ENCODE measurements around the gene ZWILCH.

Gene ZWILCH

DNA sequence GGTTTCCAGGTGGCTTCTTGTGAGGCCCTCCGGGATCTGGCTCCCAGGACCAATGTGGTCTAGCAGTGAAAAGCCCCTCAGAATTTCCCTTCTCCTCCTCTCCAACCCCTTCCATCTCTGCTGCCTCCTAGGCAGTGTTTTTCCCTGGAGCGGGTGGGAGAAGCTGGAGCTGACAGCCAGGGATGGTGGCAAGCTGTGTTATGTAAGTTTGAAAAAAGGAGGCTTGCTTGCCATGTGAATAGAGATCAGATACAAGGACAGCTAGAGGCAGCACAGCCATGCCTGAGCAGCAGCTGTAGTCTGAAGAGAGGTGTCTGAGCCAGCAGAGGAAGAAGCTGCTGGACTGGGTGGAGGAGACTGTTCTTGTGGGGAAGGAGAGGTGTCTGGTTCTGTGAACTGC, 28.1 kb upstream of the ZWILCH start:
- Histone ChIP-seq H3K27me3 (ENCODE audit: low read depth, low read length) (no peaks in the 10 kb centered on the region), H3K36me3 (replicated peaks; ENCODE audit: low read depth, low read length) (peaks cover 7% of the 10 kb centered on the region), H2AFZ (ENCODE audit: low read depth, low read length) (no peak overlapping the region), H3K4me2 (ENCODE audit: low read length) (no peak overlapping the region), H4K20me1 (ENCODE audit: insufficient read depth, low read length) (peaks cover 27% of the 10 kb centered on the region), H3K79me2 (ENCODE audit: low read length) (peaks cover 4% of the 10 kb centered on the region; the same call in 1 of the 2 replicates), H3K27ac (ENCODE audit: low read length) (no peak overlapping the region), H3K4me3 (ENCODE audit: low read length) (no peak overlapping the region), H3K9me3 (ENCODE audit: insufficient read depth, low read length) (no peaks in the 10 kb centered on the region), H3K4me1 (ENCODE audit: low read length) (no peaks in the 10 kb centered on the region), H3K9ac (ENCODE audit: low read length) (no peak overlapping the region)
- TF ChIP-seq EZH2phosphoT487 (IDR thresholded peaks at IDR 0.05; ENCODE audit: low read depth), result no peak
- TF ChIP-seq, protein P1, sequence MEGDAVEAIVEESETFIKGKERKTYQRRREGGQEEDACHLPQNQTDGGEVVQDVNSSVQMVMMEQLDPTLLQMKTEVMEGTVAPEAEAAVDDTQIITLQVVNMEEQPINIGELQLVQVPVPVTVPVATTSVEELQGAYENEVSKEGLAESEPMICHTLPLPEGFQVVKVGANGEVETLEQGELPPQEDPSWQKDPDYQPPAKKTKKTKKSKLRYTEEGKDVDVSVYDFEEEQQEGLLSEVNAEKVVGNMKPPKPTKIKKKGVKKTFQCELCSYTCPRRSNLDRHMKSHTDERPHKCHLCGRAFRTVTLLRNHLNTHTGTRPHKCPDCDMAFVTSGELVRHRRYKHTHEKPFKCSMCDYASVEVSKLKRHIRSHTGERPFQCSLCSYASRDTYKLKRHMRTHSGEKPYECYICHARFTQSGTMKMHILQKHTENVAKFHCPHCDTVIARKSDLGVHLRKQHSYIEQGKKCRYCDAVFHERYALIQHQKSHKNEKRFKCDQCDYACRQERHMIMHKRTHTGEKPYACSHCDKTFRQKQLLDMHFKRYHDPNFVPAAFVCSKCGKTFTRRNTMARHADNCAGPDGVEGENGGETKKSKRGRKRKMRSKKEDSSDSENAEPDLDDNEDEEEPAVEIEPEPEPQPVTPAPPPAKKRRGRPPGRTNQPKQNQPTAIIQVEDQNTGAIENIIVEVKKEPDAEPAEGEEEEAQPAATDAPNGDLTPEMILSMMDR (IDR thresholded peaks at IDR 0.05; ENCODE audit: low read depth, low read length), result no peak

DNA sequence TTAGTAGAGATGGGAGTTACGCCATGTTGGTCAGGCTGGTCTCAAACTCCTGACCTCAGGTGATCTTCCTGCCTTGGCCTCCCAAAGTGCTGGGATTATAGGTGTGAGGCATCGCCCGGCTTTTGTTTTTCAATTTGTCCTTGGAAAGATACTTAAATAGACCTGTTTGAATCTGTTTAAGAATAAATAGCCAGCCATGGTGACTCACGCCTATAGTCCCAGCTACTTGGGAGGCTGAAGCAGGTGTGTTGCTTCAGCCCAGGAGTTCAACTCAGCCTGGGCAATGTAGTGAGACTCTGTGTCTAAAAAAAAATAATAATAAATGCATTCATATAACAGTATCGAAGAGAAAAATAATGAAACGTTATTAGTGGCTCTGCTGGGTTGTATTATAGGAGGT, 24.9 kb upstream of the ZWILCH start:
- Histone ChIP-seq H3K9me3 (ENCODE audit: insufficient read depth, low read length) (no peaks in the 10 kb centered on the region), H3K79me2 (ENCODE audit: low read length) (peaks cover 4% of the 10 kb centered on the region; the same call in 1 of the 2 replicates), H2AFZ (ENCODE audit: low read depth, low read length) (no peak overlapping the region), H3K27ac (ENCODE audit: low read length) (no peak overlapping the region), H3K4me1 (ENCODE audit: low read length) (0 out of 2 replicates have a peak, but pooled peaks cover 4% of the 10 kb centered on the region), H3K4me3 (ENCODE audit: low read length) (no peak overlapping the region), H3K4me2 (ENCODE audit: low read length) (no peak overlapping the region), H3K36me3 (replicated peaks; ENCODE audit: low read depth, low read length) (peaks cover 29% of the 10 kb centered on the region), H4K20me1 (ENCODE audit: insufficient read depth, low read length) (peaks cover 40% of the 10 kb centered on the region), H3K27me3 (ENCODE audit: low read depth, low read length) (no peaks in the 10 kb centered on the region), H3K9ac (ENCODE audit: low read length) (no peak overlapping the region)
- TF ChIP-seq, protein P1 (IDR thresholded peaks at IDR 0.05; ENCODE audit: low read depth, low read length), result no peak
- no peak for TF ChIP-seq EZH2phosphoT487 (IDR thresholded peaks at IDR 0.05; ENCODE audit: low read depth)

DNA sequence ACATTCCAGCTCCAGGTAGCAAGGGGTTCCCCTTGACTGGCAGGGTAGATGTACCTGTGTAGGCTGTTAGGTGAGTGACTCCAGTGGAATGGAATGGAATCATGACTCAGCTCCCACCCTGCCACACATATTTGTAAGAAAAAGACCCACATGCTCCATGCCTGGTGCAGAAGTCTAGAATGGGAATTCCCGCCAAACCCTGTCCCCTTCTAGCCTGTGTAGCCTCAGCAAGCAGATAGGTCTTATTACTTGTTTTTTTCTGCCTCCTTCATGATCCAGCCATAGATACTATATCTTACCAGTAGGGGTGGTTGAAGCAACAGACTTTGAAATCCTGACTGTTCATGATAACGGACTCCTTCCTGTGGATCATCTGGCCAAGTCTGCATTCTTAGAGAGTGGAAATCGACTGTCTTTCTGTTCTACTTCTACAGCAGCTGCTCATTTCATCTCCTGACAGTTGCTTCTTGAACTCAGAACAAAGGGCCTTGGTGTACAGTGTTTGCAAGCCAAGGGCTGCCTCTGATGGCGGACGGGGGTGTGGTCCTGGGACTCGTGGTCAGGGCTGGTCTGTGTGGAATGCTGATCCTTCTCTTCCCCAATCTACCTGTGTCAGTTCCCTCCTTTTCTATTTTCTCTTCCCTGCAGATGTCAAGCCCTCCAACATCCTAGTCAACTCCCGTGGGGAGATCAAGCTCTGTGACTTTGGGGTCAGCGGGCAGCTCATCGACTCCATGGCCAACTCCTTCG, 23.8 kb upstream of the ZWILCH start:
- Histone ChIP-seq H3K4me2 (ENCODE audit: low read length) (no peak overlapping the region), H3K27ac (ENCODE audit: low read length) (no peak overlapping the region), H3K36me3 (replicated peaks; ENCODE audit: low read depth, low read length) (peaks cover 29% of the 10 kb centered on the region)

DNA sequence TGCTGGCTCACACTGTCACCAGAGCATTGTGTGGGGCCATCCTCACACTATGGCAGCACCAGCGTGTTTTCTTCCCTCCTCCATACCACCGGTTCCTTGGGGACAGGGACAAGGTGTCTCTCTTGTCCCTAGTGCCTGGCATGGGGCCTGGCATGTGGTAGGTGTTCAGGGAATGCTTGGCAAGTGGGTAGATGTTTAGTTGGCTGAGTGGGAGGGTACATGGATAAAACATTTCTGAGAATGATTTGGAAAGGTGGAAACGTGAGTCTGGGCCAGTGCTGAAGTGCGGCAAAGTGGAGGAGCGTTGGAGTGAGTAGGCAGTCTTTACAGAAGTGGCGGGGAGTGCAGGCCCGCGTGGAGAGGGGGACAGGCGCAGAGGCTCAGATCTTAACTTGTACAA, 22.6 kb upstream of the ZWILCH start:
- H3K27ac ChIP-seq (ENCODE audit: low read length), result no peak overlapping the region

More for the DNA sequence above, 23.8 kb upstream of the ZWILCH start:
- no peak overlapping the region for H3K9ac ChIP-seq (ENCODE audit: low read length)
- H3K27me3 ChIP-seq (ENCODE audit: low read depth, low read length), result no peaks in the 10 kb centered on the region
- peaks cover 38% of the 10 kb centered on the region for H4K20me1 ChIP-seq (ENCODE audit: insufficient read depth, low read length)
- H3K4me3 ChIP-seq (ENCODE audit: low read length), result no peak overlapping the region
- H2AFZ ChIP-seq (ENCODE audit: low read depth, low read length), result no peak overlapping the region
- H3K9me3 ChIP-seq (ENCODE audit: insufficient read depth, low read length), result no peaks in the 10 kb centered on the region
- 0 out of 2 replicates have a peak, but pooled peaks cover 4% of the 10 kb centered on the region for H3K4me1 ChIP-seq (ENCODE audit: low read length)
- H3K79me2 ChIP-seq (ENCODE audit: low read length), result peaks cover 3% of the 10 kb centered on the region; the same call in 1 of the 2 replicates
- no peak for TF ChIP-seq EZH2phosphoT487 (IDR thresholded peaks at IDR 0.05; ENCODE audit: low read depth)
- TF ChIP-seq, protein P1 (IDR thresholded peaks at IDR 0.05; ENCODE audit: low read depth, low read length), result no peak

More for the DNA sequence above, 22.6 kb upstream of the ZWILCH start:
- H3K36me3 ChIP-seq (replicated peaks; ENCODE audit: low read depth, low read length), result peaks cover 37% of the 10 kb centered on the region
- H3K9me3 ChIP-seq (ENCODE audit: insufficient read depth, low read length), result no peaks in the 10 kb centered on the region
- no peak overlapping the region for H3K4me3 ChIP-seq (ENCODE audit: low read length)
- no peak overlapping the region for H3K4me2 ChIP-seq (ENCODE audit: low read length)
- H2AFZ ChIP-seq (ENCODE audit: low read depth, low read length), result no peak overlapping the region
- H3K9ac ChIP-seq (ENCODE audit: low read length), result no peak overlapping the region
- no peaks in the 10 kb centered on the region for H3K27me3 ChIP-seq (ENCODE audit: low read depth, low read length)
- H3K4me1 ChIP-seq (ENCODE audit: low read length), result 0 out of 2 replicates have a peak, but pooled peaks cover 4% of the 10 kb centered on the region
- TF ChIP-seq, protein P1 (IDR thresholded peaks at IDR 0.05; ENCODE audit: low read depth, low read length), result no peak
- no peak for TF ChIP-seq EZH2phosphoT487 (IDR thresholded peaks at IDR 0.05; ENCODE audit: low read depth)
- no peaks in the 10 kb centered on the region; the same call in 1 of the 2 replicates for H3K79me2 ChIP-seq (ENCODE audit: low read length)
- peaks cover 28% of the 10 kb centered on the region for H4K20me1 ChIP-seq (ENCODE audit: insufficient read depth, low read length)
